NCI-H2196 (cell line): ENCODE measurements around the gene SERHL2.
A peak's percentile ranks its signal among the peaks of the same experiment; 100 is the strongest.
"Not testable (repeated sequence)": the region's sequence is repeated elsewhere in the genome, so short reads cannot be mapped to it uniquely, and the experiment has no call there.

Source experiments
- DNase-seq: peaks from one replicate; lab custom pipeline; 2025; ENCODE audit not compliant: unreplicated experiment; lab: John Stamatoyannopoulos, UW

The SERHL2 gene, protein sequence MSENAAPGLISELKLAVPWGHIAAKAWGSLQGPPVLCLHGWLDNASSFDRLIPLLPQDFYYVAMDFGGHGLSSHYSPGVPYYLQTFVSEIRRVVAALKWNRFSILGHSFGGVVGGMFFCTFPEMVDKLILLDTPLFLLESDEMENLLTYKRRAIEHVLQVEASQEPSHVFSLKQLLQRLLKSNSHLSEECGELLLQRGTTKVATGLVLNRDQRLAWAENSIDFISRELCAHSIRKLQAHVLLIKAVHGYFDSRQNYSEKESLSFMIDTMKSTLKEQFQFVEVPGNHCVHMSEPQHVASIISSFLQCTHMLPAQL

DNA sequence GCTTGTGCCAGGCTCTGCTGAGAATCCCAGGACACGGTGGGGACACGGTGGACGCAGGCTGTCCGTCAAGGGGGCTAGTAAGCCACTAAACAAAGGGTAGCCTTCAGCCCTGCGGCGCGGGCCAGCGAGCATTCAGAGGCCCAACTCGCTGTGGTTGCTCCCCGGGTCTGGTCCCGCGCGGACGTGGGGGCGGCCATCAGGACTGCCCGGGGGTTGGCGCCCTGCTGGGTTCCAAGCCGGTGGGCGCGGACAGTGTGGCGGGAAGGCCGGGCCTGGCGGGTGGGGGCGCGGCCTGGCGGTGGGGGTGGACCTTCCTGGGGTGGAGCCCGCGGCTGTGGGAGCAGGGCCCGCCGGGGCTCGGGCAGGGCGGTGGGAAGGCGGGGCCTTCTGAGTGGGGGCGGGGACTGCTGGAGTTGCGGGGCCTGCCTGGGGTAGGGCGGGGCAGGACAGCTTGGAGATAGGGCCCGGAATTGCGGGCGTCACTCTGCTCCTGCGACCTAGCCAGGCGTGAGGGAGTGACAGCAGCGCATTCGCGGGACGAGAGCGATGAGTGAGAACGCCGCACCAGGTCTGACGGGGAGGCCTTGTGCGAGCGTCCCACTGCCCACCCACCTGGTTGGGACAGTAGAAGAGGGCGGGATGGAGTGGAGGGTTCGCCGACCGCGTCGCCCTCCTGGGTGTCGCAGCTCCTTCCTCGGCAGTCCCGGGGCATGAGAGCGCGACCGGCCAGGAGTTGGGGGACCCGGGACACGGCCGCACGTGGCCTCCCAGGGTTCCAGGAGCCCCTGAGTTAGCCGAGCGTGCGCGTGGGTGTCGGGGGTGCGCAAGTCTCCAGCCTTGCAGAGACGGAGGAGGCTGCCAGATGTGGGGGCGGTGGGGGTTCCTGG lies at the start of gene SERHL2:
Gene SERHL2, plus strand, starts transcription at position 482 of the 887 bp plus-strand sequence. Its CDS starts 65 bp downstream, at position 547.
- peak; percentile 64 for DNase-seq

GRCh38 chr22:42508327-42508974 lies 45.3 kb upstream of the SERHL2 start:
- not testable (repeated sequence) for DNase-seq

DNA sequence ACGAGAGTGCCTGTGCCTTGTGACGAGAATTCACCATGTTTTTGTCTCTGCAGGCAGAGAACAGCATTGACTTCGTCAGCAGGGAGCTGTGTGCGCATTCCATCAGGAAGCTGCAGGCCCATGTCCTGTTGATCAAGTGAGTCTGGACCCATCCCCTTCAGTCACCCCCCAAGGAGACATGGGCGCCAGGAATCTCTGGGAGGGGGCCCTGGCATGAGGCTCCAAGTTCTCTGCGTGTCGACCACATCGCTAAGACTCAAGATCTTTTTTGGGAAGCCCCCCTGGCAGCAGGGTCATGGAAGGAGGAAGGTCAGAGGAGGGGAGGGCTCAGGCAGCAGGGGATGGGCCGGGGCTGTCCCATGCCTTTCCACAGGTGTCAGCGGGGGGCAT lies 44.8 kb upstream of the SERHL2 start:
- not testable (repeated sequence) for DNase-seq

DNA sequence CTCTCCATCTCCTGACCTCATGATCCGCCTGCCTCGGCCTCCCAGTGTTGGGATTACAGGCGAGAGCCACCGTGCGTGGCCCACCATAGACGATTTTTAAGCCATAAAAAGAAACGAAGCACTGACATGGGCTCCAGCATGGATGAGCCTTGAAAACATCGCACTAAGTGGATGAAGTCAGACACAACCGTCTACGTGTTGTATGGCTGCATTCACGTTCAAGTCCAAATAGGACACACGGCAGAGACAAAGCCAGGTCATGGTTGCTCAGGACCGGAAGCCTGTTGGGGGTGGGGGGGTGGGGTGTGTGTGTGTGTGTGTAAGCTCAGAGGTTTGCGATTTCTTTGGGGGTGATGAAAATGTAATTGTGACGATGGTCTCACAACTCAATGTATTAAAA lies 44.2 kb upstream of the SERHL2 start:
- no peak for DNase-seq

- peak; percentile 38 for DNase-seq
Measured at GRCh38 chr22:42511401-42511891, 42.3 kb upstream of the SERHL2 start.

DNA sequence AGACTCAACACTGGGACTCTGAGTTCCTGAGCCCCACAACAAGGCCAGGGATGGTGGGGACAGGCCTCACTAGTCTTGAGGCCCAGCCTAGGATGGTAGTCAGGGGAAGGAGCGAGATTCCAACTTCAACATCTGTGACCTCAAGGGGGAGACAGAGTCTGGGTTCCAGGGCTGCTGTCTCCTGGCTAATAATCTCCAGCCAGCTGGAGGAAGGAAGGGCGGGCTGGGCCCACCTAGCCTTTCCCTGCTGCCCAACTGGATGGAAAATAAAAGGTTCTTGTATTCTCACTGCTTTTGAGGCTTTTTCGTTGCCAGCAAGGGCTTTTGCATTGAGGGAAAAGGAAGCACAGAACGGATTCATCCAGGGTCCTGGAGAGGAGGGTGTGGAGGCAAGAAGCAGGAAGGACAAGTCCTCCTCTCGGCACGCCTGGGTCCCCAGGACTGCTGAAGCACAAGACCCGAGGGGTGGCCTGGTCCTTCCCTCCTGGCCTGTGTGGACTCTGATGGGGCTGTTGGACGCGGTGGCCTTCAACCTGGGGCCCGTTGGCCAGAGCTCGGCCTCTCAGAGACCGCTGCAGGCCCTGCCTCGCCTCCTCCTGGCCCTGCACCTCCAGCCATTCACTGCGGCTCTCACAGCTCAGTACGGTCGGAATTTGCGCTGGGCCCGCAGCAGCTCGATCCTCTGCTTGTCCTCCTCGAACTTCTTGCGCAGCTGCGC lies 41.3 kb upstream of the SERHL2 start:
- DNase-seq: peak; percentile 35

GRCh38 chr22:42514331-42514730 lies 39.4 kb upstream of the SERHL2 start:
- not testable (repeated sequence) for DNase-seq

- not testable (repeated sequence) for DNase-seq
Measured at GRCh38 chr22:42515304-42515703, 38.5 kb upstream of the SERHL2 start.

DNA sequence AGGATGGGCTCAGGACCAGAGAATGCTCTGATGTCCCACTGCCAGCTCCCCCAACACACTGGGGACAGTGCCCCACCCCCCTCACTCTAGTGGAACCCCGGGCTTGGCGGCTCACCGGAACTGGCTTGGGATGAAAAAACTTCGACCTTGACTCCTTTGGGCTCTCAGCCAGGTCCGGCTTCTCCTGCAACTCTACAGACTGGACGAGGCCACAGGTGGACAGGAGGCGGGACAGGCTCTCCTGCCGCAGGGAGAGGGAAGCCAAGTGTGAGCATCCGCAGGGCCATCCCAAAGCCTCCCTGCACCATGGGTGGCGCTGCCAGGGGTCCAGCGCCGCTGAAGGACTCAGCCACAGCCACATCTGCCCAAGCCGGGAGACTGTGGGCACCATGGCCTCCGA lies 37.9 kb upstream of the SERHL2 start:
- no peak for DNase-seq

GRCh38 chr22:42517103-42517502 lies 36.7 kb upstream of the SERHL2 start:
- not testable (repeated sequence) for DNase-seq

DNA sequence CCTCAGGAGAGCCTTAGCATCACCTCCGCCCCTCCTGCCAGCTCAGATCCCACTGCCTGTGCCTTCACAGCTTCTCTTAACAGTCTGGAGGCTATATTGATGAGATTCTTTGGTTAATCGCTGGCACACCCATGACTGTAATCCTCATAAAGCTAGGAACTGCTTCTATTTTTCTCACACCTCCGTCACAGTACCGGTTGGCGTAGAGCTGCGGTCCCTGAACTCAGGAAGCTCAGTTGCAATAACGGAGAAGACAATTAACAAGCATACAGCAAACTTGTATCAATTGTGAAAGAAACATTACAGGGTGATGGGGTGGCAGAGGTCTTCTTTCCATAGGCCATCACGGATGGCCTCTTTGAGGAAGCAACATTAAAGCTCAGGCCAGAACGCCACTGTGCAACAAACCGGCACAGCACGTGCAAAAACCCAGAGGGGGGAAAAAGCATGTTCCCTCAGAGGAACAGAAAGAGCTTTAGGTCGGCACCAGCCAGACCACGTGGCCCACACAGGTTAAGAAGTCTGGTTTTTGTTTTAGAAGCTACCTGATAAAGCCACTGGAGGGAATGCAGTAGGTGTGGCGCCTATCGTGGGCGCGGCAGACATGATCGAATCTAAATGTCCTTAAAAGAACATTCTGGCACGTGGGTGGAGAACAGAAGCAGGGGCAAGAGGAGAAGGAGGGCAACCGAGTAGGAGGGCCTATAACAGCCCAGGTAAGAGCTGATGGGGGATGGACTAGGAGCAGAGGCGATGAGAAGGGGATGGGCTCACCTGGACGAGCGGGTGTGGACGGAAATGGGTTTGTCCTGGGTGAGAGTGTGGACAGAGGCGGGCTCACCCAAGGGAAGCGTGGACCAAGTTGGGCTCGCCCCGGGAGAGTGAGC lies 34.9 kb upstream of the SERHL2 start:
- DNase-seq: not testable (repeated sequence)

DNA sequence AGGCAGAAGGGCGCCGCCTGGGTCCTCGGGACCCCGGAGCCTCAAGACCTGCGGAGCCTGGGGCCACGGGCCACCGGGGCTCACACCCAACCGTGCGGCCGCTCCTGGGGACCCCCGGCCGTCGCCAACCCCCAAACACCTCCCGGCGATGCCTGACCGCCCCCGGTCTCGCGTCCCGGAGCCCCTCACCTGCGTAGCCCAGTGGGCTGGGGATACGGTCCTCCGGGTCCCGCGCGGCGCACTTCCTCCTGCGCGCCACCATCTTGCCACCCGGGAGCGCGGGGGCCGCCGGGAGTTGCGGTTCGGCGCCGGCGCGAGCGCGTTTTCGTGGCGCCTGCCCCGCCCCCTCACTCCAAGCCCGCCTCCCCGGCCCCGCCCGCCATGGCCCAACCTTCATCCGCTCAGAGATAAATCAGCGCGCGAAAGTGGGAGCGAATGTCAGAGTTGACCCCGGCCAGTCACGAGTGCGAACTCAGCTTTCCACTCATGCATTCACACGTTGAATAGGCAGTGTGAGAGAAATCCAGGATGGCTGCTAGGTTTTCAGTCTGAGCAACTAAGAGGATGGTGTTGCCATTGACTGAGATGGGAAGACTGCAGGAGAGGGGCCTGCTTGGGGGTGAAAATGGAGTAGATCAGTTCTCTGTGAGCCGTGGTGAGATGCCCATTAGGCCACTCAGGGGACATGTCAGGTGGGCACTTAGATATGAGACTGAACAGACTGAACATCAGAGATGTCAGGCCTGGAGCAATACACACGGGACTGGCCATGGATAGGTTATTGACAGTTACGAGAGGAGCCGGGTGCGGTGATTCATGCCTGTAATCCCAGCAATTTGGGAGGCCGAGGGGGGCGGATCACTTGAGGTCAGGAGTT lies 34.0 kb upstream of the SERHL2 start, which contains the start of gene RRP7A:
Gene RRP7A, minus strand, starts transcription at position 272 of the 877 bp plus-strand sequence. Its CDS starts 10 bp downstream, at position 262.
- peak; percentile 91 for DNase-seq

GRCh38 chr22:42521228-42521546 lies 32.6 kb upstream of the SERHL2 start:
- no peak for DNase-seq

DNA sequence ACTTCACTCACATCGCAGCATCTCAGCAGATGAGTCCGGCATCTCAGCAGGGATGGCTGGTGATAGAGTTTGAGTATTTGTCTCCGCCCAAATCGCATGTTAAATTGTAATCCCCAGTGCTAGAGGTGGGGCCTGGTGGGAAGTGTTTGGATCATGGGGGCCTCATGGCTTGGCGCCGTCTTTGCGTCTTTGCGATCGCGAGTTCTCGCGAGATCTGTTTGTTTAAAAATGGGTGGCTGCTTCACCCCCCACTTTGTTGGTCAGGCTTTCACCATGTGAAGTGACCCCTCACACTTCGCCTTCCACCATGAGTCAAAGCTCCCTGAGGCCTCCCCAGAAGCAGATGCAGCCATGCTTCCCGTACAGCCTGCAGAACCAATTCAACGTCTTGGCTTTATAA lies 31.2 kb upstream of the SERHL2 start:
- DNase-seq: no peak

GRCh38 chr22:42528591-42529307 lies 25.0 kb upstream of the SERHL2 start:
- DNase-seq: no peak

GRCh38 chr22:42529435-42529834 lies 24.3 kb upstream of the SERHL2 start:
- DNase-seq: not testable (repeated sequence)

DNA sequence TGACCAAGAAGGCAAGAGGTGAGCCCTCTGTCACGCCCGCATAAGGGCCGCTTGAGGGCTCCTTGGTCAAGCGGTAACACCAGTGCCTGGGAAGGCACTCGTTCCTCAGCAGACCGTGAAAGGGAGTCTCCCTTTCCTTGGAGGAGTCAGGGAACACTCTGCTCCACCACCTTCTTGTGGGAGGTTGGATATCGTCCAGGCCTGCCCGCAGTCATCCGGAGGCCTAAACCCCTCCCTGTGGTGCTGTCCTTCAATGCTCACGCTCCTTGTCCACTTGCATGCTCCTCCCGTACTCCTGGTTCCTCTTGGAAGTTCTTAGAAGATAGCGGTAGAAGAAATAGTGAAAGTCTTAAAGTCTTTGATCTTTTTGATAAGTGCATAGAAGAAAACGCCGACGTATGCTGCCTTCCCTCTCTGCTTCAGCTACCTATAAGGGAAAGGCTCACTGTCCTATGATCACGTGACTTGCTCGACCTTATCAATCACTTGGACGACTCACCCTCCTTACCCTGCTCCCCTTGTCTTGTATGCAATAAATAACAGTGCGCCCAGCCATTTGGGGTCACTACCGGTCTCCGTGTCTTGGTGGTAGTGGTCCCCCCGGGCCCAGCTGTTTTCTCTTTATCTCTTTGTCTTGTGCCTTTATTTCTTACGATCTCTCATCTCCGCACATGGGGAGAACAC lies 22.2 kb upstream of the SERHL2 start:
- DNase-seq: not testable (repeated sequence)

GRCh38 chr22:42533638-42533977 lies 20.1 kb upstream of the SERHL2 start:
- no peak for DNase-seq
